ENCODE measurements around the gene NR4A2. TPM values are rescaled to one million over a fixed set of nuclear protein-coding genes. Genes with fewer than 3 reads are reported as not detected.

The NR4A2 gene
- total RNA-seq, 1 experiment from 2014 or later, result 4.9 TPM

DNA sequence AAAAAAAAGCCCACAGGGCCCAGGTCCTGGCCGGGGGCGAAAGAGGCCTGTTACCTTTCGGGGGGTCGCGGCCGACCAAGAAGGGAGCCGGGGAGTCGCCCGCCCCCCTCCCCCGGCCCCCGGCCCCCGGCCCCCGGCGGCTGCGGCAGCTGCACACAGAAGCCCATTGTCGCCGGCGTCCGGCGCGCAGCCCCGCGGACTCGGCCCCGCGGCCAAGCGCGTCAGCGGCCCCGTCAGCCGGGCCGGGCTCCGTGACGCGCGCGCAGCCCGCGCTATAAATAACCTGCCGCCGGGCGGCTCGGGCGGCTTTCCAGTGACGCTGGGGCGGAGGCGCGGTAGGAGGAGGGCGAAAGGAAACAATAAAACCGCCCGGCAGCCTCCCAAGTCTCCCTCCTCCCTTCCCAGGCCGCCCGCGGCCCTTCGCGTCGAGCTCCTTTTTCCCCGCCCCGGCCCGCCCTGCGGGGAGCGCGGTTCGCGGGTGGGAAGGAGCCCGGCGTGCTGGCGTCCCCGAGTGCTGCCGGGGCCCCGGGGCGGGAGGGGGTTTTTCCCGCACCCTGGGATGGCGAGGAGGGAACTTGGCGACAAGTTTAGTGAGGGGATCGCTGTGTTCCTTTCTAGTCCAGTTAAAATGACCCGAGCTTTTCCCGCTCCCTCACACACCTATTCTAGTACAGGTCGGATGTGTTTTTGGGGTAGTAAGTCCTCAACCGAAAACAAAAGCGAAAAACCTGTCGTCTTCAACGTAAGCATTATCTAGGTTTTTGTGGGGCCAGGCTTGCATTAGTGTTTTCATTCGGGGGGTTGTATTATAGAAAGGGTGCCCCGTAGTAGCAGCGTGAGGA is 10.0 kb upstream of the NR4A2 start:
- intact Hi-C loops (cut with micrococcal nuclease; ENCODE audit: unreplicated experiment), result loop anchor here (2.0 to 10.0 kb wide), 3 partner anchors 58 to 122 kb away; partner anchors contain the start of gene GPD2
- H3K4me3 Mint-ChIP-seq (ENCODE audit: low read depth, unreplicated experiment), result peak overlapping the region; percentile 94
- CTCF ChIA-PET, result interaction anchor here (0.5 to 1.2 kb wide), 6 partner anchors 17 to 965 kb away, joined by 3 to 5 read pairs (median 3); no protein-coding TSS in a partner anchor
- no TSS peak for BruUV-seq (replicated peaks)
- peaks cover 35% of the 10 kb centered on the region for H3K36me3 Mint-ChIP-seq (ENCODE audit: insufficient read depth, unreplicated experiment)
- H3K27me3 Mint-ChIP-seq (ENCODE audit: unreplicated experiment), result no peaks in the 10 kb centered on the region
- peaks cover 35% of the 10 kb centered on the region for H3K4me1 Mint-ChIP-seq (ENCODE audit: low read depth, unreplicated experiment)
- peak; percentile 92 for DNase-seq
- peak overlapping the region; percentile 95 for H3K27ac Mint-ChIP-seq (ENCODE audit: unreplicated experiment)
- TF ChIP-seq, protein P1, sequence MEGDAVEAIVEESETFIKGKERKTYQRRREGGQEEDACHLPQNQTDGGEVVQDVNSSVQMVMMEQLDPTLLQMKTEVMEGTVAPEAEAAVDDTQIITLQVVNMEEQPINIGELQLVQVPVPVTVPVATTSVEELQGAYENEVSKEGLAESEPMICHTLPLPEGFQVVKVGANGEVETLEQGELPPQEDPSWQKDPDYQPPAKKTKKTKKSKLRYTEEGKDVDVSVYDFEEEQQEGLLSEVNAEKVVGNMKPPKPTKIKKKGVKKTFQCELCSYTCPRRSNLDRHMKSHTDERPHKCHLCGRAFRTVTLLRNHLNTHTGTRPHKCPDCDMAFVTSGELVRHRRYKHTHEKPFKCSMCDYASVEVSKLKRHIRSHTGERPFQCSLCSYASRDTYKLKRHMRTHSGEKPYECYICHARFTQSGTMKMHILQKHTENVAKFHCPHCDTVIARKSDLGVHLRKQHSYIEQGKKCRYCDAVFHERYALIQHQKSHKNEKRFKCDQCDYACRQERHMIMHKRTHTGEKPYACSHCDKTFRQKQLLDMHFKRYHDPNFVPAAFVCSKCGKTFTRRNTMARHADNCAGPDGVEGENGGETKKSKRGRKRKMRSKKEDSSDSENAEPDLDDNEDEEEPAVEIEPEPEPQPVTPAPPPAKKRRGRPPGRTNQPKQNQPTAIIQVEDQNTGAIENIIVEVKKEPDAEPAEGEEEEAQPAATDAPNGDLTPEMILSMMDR (IDR thresholded peaks at IDR 0.05; ENCODE audit: unreplicated experiment), result no peak
- H3K9me3 Mint-ChIP-seq (ENCODE audit: low read depth, unreplicated experiment), result no peaks in the 10 kb centered on the region

DNA sequence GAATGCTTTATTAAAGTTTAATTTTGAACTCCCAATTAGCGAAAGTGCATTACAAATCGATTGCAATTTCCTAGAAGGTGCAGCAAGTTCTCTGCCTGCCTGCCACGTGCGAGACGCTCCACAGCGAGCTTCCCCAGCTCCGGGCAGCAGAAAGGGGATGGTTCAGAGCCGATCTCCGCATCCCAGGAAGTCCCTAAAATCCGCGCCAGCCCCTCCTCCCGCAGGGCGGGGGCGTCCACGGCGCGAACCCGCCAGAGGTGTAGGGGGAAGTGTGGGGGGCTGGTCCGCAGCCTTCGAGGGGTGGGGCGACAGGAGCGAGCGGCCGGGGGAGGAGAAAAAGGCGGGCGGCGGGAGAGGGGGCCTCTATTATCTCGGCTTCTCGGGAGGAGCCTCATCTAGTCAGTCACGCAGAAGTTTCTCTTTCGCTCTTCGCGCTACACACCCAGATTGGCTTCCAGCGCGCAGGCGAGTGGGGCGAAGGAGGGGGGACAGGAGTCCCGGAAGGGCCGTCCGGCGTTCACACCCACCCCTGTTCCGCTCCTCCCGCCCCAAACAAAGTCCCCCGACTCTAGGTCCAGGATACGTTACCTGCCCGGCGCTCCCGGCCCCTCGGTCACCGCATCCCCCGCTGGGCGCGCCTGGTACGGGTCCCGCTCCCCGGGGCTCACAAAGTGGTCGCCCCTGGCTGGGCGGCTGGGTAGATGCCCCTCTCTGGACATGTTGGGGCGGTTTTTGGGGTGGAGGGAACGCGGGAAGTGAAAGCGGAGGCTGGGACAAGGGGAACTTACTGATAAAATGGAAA is 9.1 kb upstream of the NR4A2 start:
- no peaks in the 10 kb centered on the region for H3K9me3 Mint-ChIP-seq (ENCODE audit: low read depth, unreplicated experiment)
- peaks cover 35% of the 10 kb centered on the region for H3K36me3 Mint-ChIP-seq (ENCODE audit: insufficient read depth, unreplicated experiment)
- H3K27ac Mint-ChIP-seq (ENCODE audit: unreplicated experiment), result peak overlapping the region; percentile 95
- CTCF ChIA-PET, result interaction anchor here (0.6 to 1.4 kb wide), 5 partner anchors 59 to 964 kb away, joined by 3 to 4 read pairs (median 4); no protein-coding TSS in a partner anchor
- H3K4me1 Mint-ChIP-seq (ENCODE audit: low read depth, unreplicated experiment), result peaks cover 35% of the 10 kb centered on the region
- no peaks in the 10 kb centered on the region for H3K27me3 Mint-ChIP-seq (ENCODE audit: unreplicated experiment)
- no TSS peak for BruUV-seq (replicated peaks)
- intact Hi-C loops (cut with micrococcal nuclease; ENCODE audit: unreplicated experiment), result loop anchor here (1.0 to 10.0 kb wide), 5 partner anchors 9 to 711 kb away; partner anchors contain the start of genes GPD2 and NR4A2
- peak overlapping the region; percentile 94 for H3K4me3 Mint-ChIP-seq (ENCODE audit: low read depth, unreplicated experiment)
- peak; percentile 90 for DNase-seq
- TF ChIP-seq, protein P1 (IDR thresholded peaks at IDR 0.05; ENCODE audit: unreplicated experiment), result no peak

DNA sequence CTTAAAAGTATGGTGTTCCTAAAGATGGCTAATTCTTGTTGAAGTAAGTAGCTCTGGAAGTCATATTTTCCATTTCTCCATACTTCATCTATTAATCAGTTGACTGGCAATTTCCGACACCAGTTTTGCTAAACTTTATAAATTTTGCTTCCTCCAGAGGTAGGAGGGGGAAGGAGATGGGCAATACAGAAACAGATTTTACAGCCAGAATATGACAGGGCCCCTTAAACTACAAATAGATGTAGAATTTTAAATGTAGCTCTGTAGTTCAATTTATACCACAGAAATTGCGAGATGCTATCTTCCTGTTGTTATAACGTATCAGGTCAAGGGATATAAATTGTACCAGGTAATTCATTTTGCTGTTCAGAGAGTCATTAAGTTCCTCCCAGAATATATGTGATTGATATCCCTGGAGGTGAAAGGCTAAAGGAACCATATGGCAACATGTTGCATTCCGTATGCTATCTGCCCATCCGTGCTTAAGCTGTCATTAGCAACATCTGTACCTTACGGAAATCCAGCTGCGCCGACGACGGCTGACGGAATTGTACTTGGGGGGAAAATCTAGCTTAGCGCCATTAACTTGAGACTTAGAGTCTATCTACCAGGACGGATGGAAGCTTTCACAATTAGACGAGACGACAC is 8.4 kb upstream of the NR4A2 start:
- TF ChIP-seq, protein P1 (IDR thresholded peaks at IDR 0.05; ENCODE audit: unreplicated experiment), result no peak
- no peaks in the 10 kb centered on the region for H3K9me3 Mint-ChIP-seq (ENCODE audit: low read depth, unreplicated experiment)
- TSS peak; percentile 45 for BruUV-seq (replicated peaks)
- peaks cover 36% of the 10 kb centered on the region for H3K4me1 Mint-ChIP-seq (ENCODE audit: low read depth, unreplicated experiment)
- H3K36me3 Mint-ChIP-seq (ENCODE audit: insufficient read depth, unreplicated experiment), result peaks cover 35% of the 10 kb centered on the region
- H3K4me3 Mint-ChIP-seq (ENCODE audit: low read depth, unreplicated experiment), result peak overlapping the region; percentile 94
- intact Hi-C loops (cut with micrococcal nuclease; ENCODE audit: unreplicated experiment), result loop anchor here (1.0 to 10.0 kb wide), 3 partner anchors 9 to 712 kb away; partner anchors contain the start of gene NR4A2
- CTCF ChIA-PET, result interaction anchor here (0.7 to 1.4 kb wide), 2 partner anchors 60 to 882 kb away, joined by 4 read pairs; no protein-coding TSS in a partner anchor
- H3K27me3 Mint-ChIP-seq (ENCODE audit: unreplicated experiment), result no peaks in the 10 kb centered on the region
- peak overlapping the region; percentile 95 for H3K27ac Mint-ChIP-seq (ENCODE audit: unreplicated experiment)
- DNase-seq, result peak; percentile 18

DNA sequence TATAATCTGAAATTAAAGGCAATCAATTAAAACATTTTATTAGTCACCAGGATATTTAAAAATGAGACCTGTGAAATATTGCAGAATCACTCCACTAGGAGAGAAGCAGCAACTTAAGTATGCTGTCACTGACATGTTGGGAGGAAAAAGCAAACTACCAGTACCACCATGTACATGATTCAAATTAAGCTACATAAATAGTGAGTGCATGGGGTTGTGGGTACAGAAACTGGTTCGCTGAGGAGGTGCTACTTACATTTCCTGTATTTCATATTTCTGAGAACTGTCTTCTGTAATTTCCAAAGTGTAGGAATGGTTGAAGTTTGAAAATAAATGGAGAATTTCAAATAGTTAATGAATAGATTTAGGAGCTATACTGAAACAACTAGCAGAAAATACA is 7.9 kb upstream of the NR4A2 start:
- no TSS peak for BruUV-seq (replicated peaks)
- Mint-ChIP-seq H3K27me3 (ENCODE audit: unreplicated experiment) (no peaks in the 10 kb centered on the region), H3K4me1 (ENCODE audit: low read depth, unreplicated experiment) (peaks cover 42% of the 10 kb centered on the region), H3K36me3 (ENCODE audit: insufficient read depth, unreplicated experiment) (peaks cover 40% of the 10 kb centered on the region), H3K9me3 (ENCODE audit: low read depth, unreplicated experiment) (no peaks in the 10 kb centered on the region), H3K27ac (ENCODE audit: unreplicated experiment) (peak overlapping the region; percentile 95), H3K4me3 (ENCODE audit: low read depth, unreplicated experiment) (peak overlapping the region; percentile 94)
- intact Hi-C loops (cut with micrococcal nuclease; ENCODE audit: unreplicated experiment), result loop anchor here (2.0 to 10.0 kb wide), 2 partner anchors 124 to 712 kb away; no protein-coding TSS in a partner anchor
- TF ChIP-seq, protein P1 (IDR thresholded peaks at IDR 0.05; ENCODE audit: unreplicated experiment), result no peak
- DNase-seq, result no peak
- CTCF ChIA-PET, result interaction anchor here (1.4 kb wide), 1 partner anchor 60 kb away, joined by 4 read pairs; no protein-coding TSS in a partner anchor
